SK-N-SH (cell line): ENCODE measurements around the gene POU6F2. TPM values are rescaled to one million over a fixed set of nuclear protein-coding genes. Genes with fewer than 3 reads are reported as not detected.

ENCODE experiments used
- CTCF ChIA-PET: fragments of 300-600, 350-600 bp; formaldehyde crosslinking; extraction: SDS; loops from one replicate; lab custom pipeline; 2021; lab: Yijun Ruan, JAX
- POLR2A ChIA-PET: fragments of 350-600 bp; sonication (Branson Sonifier 250); formaldehyde crosslinking; extraction: SDS; loops from one replicate; lab custom pipeline; 2020; ENCODE audit warnings: antibody characterized with exemption, inconsistent platforms; lab: Yijun Ruan, JAX
- DNase-seq: peaks from one replicate; pipeline ENCODE4 v3.0.0; 2012
- H2AFZ ChIP-seq: fragments of 200-600 bp; sonication (generic); 2 replicates; pipeline ENCODE4 v1.8.1; 2016; ENCODE audit warnings: antibody characterized with exemption, mild to moderate bottlenecking, low read depth
- H3F3A ChIP-seq: fragments of 200-600 bp; sonication (generic); replicated peaks from 2 replicates; pipeline ENCODE3; 2016; ENCODE audit warnings: antibody characterized with exemption, mild to moderate bottlenecking; ENCODE audit not compliant: insufficient read depth
- H3K27ac ChIP-seq, 2 experiments: fragments of 200-500 bp in 1 of 2; fragments of 200-600 bp in 1 of 2; sonication (Bioruptor generic) in 1 of 2; sonication (generic), shearing (Covaris generic) in 1 of 2; 2 replicates each; pipeline versions ENCODE4 v1.5.1 to v1.6.1; 2014 to 2016; ENCODE audit warnings: low read depth in 2 of 2, inconsistent platforms in 1 of 2, low read length in 1 of 2, mild to moderate bottlenecking in 1 of 2, mixed read lengths in 1 of 2
- H3K27me3 ChIP-seq: fragments of 200-600 bp; sonication (generic), shearing (Covaris generic); 2 replicates; pipeline ENCODE4 v1.6.1; 2016; ENCODE audit warnings: mixed run types; ENCODE audit not compliant: insufficient read depth
- H3K36me3 ChIP-seq, 2 experiments: fragments of 200-500 bp in 1 of 2; fragments of 200-600 bp in 1 of 2; sonication (Bioruptor generic) in 1 of 2; sonication (generic) in 1 of 2; replicated peaks in 1 of 2; 2 replicates each; pipeline versions ENCODE3 to v1.5.1; 2014 to 2016; ENCODE audit warnings: low read length in 1 of 2, mild to moderate bottlenecking in 1 of 2; ENCODE audit not compliant: insufficient read depth in 2 of 2, control insufficient read depth in 1 of 2
- H3K4me1 ChIP-seq, 2 experiments: fragments of 200-500 bp in 1 of 2; fragments of 200-600 bp in 1 of 2; sonication (Bioruptor generic) in 1 of 2; sonication (generic), shearing (Covaris generic) in 1 of 2; 2 replicates each; pipeline versions ENCODE4 v1.5.1 to v1.6.1; 2014 to 2016; ENCODE audit warnings: low read depth in 1 of 2, low read length in 1 of 2, mixed run types in 1 of 2; ENCODE audit not compliant: insufficient read depth in 2 of 2, control insufficient read depth in 1 of 2
- H3K4me2 ChIP-seq: fragments of 200-600 bp; sonication (generic), shearing (Covaris generic); 2 replicates; pipeline ENCODE4 v1.6.1; 2017; ENCODE audit warnings: mixed run types
- H3K4me3 ChIP-seq, 2 experiments: fragments of 200-500 bp in 1 of 2; fragments of 200-600 bp in 1 of 2; sonication (Bioruptor generic) in 1 of 2; sonication (generic), shearing (Covaris generic) in 1 of 2; 2 replicates each; pipeline versions ENCODE4 v1.5.1 to v1.8.1; 2014 to 2016; ENCODE audit warnings: low read depth in 2 of 2, inconsistent platforms in 1 of 2, low read length in 1 of 2, mild to moderate bottlenecking in 1 of 2, mixed read lengths in 1 of 2, moderate library complexity in 1 of 2
- H3K79me2 ChIP-seq: fragments of 200-600 bp; sonication (generic); 2 replicates; pipeline ENCODE4 v1.8.1; 2017; ENCODE audit warnings: mild to moderate bottlenecking; ENCODE audit not compliant: insufficient read depth
- H3K9ac ChIP-seq: fragments of 200-600 bp; sonication (generic); 2 replicates; pipeline ENCODE4 v1.6.1; 2017; ENCODE audit warnings: mixed run types
- H3K9me2 ChIP-seq: fragments of 200-600 bp; sonication (generic); 2 replicates; pipeline ENCODE4 v1.6.1; 2017; ENCODE audit warnings: mixed run types
- H3K9me3 ChIP-seq: fragments of 200-600 bp; sonication (generic); 2 replicates; pipeline ENCODE4 v1.6.1; 2017; ENCODE audit warnings: mixed run types, mild to moderate bottlenecking, moderate library complexity
- H4K20me1 ChIP-seq: fragments of 200-600 bp; sonication (generic); 2 replicates; pipeline ENCODE4 v1.6.1; 2017; ENCODE audit warnings: mild to moderate bottlenecking, mixed run types; ENCODE audit not compliant: insufficient read depth
- ELF1 ChIP-seq: IDR thresholded peaks from 2 replicates; pipeline ENCODE4 v1.4.0; 2012
- EP300 ChIP-seq, 2 experiments: IDR thresholded peaks; 2 replicates each; pipeline versions ENCODE4 v1.4.0 to v1.6.1; 2012; ENCODE audit warnings: borderline replicate concordance in 1 of 2, low read depth in 1 of 2, low read length in 1 of 2
- FOXJ3 ChIP-seq: sonication (generic); formaldehyde crosslinking; IDR thresholded peaks from 2 replicates; pipeline ENCODE4 v1.5.1; 2020; ENCODE audit warnings: mild to moderate bottlenecking, missing genetic modification reagents
- GABPA ChIP-seq: IDR thresholded peaks from 2 replicates; pipeline ENCODE4 v1.4.0; 2012; ENCODE audit warnings: low read depth, mild to moderate bottlenecking
- GATA2 ChIP-seq: sonication (generic); formaldehyde crosslinking; IDR thresholded peaks from 2 replicates; pipeline ENCODE4 v1.5.0; 2020; ENCODE audit warnings: mild to moderate bottlenecking, missing genetic modification reagents
- MEF2A ChIP-seq: IDR thresholded peaks from 2 replicates; pipeline ENCODE4 v1.4.0; 2012; ENCODE audit warnings: low read depth, borderline replicate concordance
- MXI1 ChIP-seq: IDR thresholded peaks from 2 replicates; pipeline ENCODE4 v1.6.1; 2012; ENCODE audit warnings: mild to moderate bottlenecking, low read depth, low read length, improper control_type of control experiment
- NRF1 ChIP-seq: IDR thresholded peaks from 2 replicates; pipeline ENCODE4 v1.6.1; 2012; ENCODE audit warnings: low read depth, mild to moderate bottlenecking, low read length
- POLR2AphosphoS5 ChIP-seq: IDR thresholded peaks from 2 replicates; pipeline ENCODE4 v1.6.1; 2012; ENCODE audit warnings: low read depth, low read length
- REST ChIP-seq: IDR thresholded peaks from 2 replicates; pipeline ENCODE4 v1.6.1; 2012; ENCODE audit warnings: mild to moderate bottlenecking, low read depth, low read length, moderate library complexity
- RFX5 ChIP-seq: IDR thresholded peaks from 2 replicates; pipeline ENCODE4 v1.6.1; 2012; ENCODE audit warnings: mild to moderate bottlenecking, improper control_type of control experiment, low read length
- SIN3A ChIP-seq: IDR thresholded peaks from 2 replicates; pipeline ENCODE4 v1.6.1; 2012; ENCODE audit warnings: low read depth, mild to moderate bottlenecking, low read length, moderate library complexity, borderline replicate concordance
- TCF12 ChIP-seq: IDR thresholded peaks from 2 replicates; pipeline ENCODE4 v1.4.0; 2012
- TEAD4 ChIP-seq: IDR thresholded peaks from 2 replicates; pipeline ENCODE4 v1.4.0; 2012; ENCODE audit warnings: mild to moderate bottlenecking, borderline replicate concordance; ENCODE audit not compliant: insufficient read depth
- USF1 ChIP-seq: IDR thresholded peaks from 2 replicates; pipeline ENCODE4 v1.4.0; 2012; ENCODE audit warnings: low read depth, borderline replicate concordance
- USF2 ChIP-seq: fragments of 150-350 bp; IDR thresholded peaks from 2 replicates; pipeline ENCODE4 v1.6.1; 2017; ENCODE audit warnings: antibody characterized with exemption, low read length, low read depth, borderline replicate concordance
- YY1 ChIP-seq: IDR thresholded peaks from 2 replicates; pipeline ENCODE4 v1.4.0; 2012; ENCODE audit warnings: low read depth, mild to moderate bottlenecking
- WGBS: methylation state at CpG from one replicate; pipeline ENCODE4 v1.1.6; 2017; ENCODE audit warnings: low lambda C conversion rate; 5-methylcytosine and 5-hydroxymethylcytosine counted together
- polyA plus RNA-seq, 3 experiments: library from polyadenylated mRNA; depleted of rRNA; stranded (reverse); fragments of >200 nt; gene quantifications; 2 replicates each; pipeline ENCODE4 v1.2.3, GENCODE V29; 2012
- TF ChIP-seq, protein P1 (sequence below): fragments of 150-350 bp; IDR thresholded peaks from 2 replicates; pipeline ENCODE4 v1.6.1; 2016; ENCODE audit warnings: mild to moderate bottlenecking, low read depth, low read length

POU6F2 gene
- polyA plus RNA-seq, 1 of the 3 experiments (the other 2 are of a cell fraction) = under 0.01 TPM

DNA sequence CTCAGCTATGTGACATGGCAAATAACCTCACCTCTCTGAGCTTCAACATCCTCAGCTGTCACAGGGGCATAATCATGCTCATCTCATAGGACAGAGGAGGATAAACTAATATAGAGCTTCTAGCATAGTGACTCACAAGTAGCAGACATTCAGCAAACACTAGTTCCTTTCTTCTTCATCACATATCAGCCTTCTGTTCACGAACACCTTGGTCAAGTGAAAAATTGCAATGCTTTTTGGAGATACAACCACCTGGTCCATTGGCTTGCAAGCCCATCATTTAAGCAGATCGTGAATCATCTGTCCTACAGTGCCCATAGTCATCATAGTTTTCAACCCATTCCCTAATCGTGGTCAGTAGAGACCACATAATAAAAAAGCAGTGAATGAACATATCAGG, 310.6 kb downstream of the POU6F2 start:
- DNase-seq = no peak
- Histone ChIP-seq H2AFZ (no peak overlapping the region), H3K27ac (no peak overlapping the region), H3F3A (no peaks in the 10 kb centered on the region), H3K36me3 (no peaks in the 10 kb centered on the region), H4K20me1 (no peaks in the 10 kb centered on the region), H3K9ac (no peak overlapping the region)
- TF ChIP-seq EP300 (IDR thresholded peaks at IDR 0.05; ENCODE audit: borderline replicate concordance in 1 of 2, low read depth in 1 of 2, low read length in 1 of 2) (no peak), POLR2AphosphoS5 (no peak), USF1 (no peak), SIN3A (no peak), NRF1 (no peak), REST (no peak), MEF2A (no peak), TCF12 (no peak), YY1 (no peak), GABPA (no peak), MXI1 (no peak), USF2 (no peak), GATA2 (CRISPR knock-in tag) (no peak), TEAD4 (no peak), ELF1 (no peak), FOXJ3 (CRISPR knock-in tag) (no peak), RFX5 (no peak)
- TF ChIP-seq, protein P1, sequence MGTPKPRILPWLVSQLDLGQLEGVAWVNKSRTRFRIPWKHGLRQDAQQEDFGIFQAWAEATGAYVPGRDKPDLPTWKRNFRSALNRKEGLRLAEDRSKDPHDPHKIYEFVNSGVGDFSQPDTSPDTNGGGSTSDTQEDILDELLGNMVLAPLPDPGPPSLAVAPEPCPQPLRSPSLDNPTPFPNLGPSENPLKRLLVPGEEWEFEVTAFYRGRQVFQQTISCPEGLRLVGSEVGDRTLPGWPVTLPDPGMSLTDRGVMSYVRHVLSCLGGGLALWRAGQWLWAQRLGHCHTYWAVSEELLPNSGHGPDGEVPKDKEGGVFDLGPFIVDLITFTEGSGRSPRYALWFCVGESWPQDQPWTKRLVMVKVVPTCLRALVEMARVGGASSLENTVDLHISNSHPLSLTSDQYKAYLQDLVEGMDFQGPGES = no peak
- TF ChIP-seq, all 33 proteins: peak for 0
- Histone ChIP-seq H3K4me2 (no peak overlapping the region), H3K79me2 (no peaks in the 10 kb centered on the region), H3K9me3 (no peaks in the 10 kb centered on the region), H3K27me3 (peaks cover 16% of the 10 kb centered on the region; the same call in 1 of the 2 replicates), H3K9me2 (no peaks in the 10 kb centered on the region), H3K4me3 (no peak overlapping the region), H3K4me1 (no peaks in the 10 kb centered on the region)
- POLR2A ChIA-PET = no interaction called here
- CTCF ChIA-PET = no interaction called here
- 3% methylated on average over 3 of the region's 3 CpGs for WGBS
